Esophagus muscularis mucosa (tissue), 4 donors: Measurements from ENCODE around the gene VTN. TPM values are rescaled to one million over a fixed set of nuclear protein-coding genes. Genes with fewer than 3 reads are reported as not detected.

Source experiments
- DNase-seq: peaks from one replicate; pipeline ENCODE4 v3.0.0-alpha.2; 2017; ENCODE audit errors: extremely low spot score
- H3K27ac ChIP-seq, 4 donors: fragments of 200-600 bp; sonication (generic); replicated peaks in 1 of 4; 1 replicate in 3 of 4; 2 replicates in 1 of 4; pipeline ENCODE4 v1.5.1; 2016 to 2019; ENCODE audit warnings: mild to moderate bottlenecking in 1 of 4
- H3K27me3 ChIP-seq, 4 donors: fragments of 200-600 bp; sonication (generic); one replicate each; pipeline versions ENCODE4 v1.5.1 to v1.6.0; 2016 to 2019
- H3K36me3 ChIP-seq, 4 donors: fragments of 200-600 bp; sonication (generic); one replicate each; pipeline ENCODE4 v1.5.1; 2016 to 2019
- H3K4me1 ChIP-seq, 4 donors: fragments of 200-600 bp; sonication (generic); one replicate each; pipeline ENCODE4 v1.5.1; 2016 to 2019
- H3K4me3 ChIP-seq, 4 donors: fragments of 200-600 bp; sonication (generic); 1 replicate in 2 of 4; 2 replicates in 2 of 4; pipeline ENCODE4 v1.5.1; 2016 to 2019; ENCODE audit warnings: mild to moderate bottlenecking in 4 of 4, moderate library complexity in 1 of 4
- H3K9me3 ChIP-seq, 4 donors: fragments of 200-600 bp; sonication (generic); 1 replicate in 3 of 4; 2 replicates in 1 of 4; pipeline ENCODE4 v1.5.1; 2016 to 2019
- EP300 ChIP-seq: sonication (generic); formaldehyde crosslinking; IDR thresholded peaks from one replicate; pipeline ENCODE4 v1.6.1; 2017; ENCODE audit warnings: antibody characterized with exemption
- POLR2A ChIP-seq: fragments of 450-650 bp; IDR thresholded peaks from one replicate; pipeline ENCODE4 v1.6.1; 2017; ENCODE audit warnings: antibody characterized with exemption, moderate library complexity, mild to moderate bottlenecking, low read depth
- POLR2AphosphoS5 ChIP-seq, 2 donors: sonication (generic); formaldehyde crosslinking; IDR thresholded peaks; one replicate each; pipeline ENCODE4 v1.6.1; 2017; ENCODE audit warnings: antibody characterized with exemption in 2 of 2
- WGBS: methylation state at CpG from one replicate; pipeline ENCODE4 v1.1.5; 2018; 5-methylcytosine and 5-hydroxymethylcytosine counted together
- intact Hi-C: fragments of 100-400 bp; cut with DNase I; formaldehyde crosslinking; loops from one replicate; pipeline ENCODE4 v1.15.1; 2023
- total RNA-seq, 4 donors: library from RNA; depleted of rRNA; stranded (reverse); fragments of >200 nt; gene quantifications; one replicate each; pipeline versions ENCODE4 v1.1.0 to v1.2.1, GENCODE V29; 2016
- TF ChIP-seq, protein P1 (sequence below), 3 experiments: fragments of 200-600 bp in 2 of 3; fragments of 450-650 bp in 1 of 3; sonication (generic) in 2 of 3; IDR thresholded peaks; one replicate each; pipeline ENCODE4 v1.5.1; 2017 to 2019; ENCODE audit warnings: antibody characterized with exemption in 3 of 3, mild to moderate bottlenecking in 2 of 3, moderate library complexity in 1 of 3

Gene VTN
- total RNA-seq, 4 donors from 2014 or later: under 0.01 to 1.3 (median 0.58) TPM

DNA sequence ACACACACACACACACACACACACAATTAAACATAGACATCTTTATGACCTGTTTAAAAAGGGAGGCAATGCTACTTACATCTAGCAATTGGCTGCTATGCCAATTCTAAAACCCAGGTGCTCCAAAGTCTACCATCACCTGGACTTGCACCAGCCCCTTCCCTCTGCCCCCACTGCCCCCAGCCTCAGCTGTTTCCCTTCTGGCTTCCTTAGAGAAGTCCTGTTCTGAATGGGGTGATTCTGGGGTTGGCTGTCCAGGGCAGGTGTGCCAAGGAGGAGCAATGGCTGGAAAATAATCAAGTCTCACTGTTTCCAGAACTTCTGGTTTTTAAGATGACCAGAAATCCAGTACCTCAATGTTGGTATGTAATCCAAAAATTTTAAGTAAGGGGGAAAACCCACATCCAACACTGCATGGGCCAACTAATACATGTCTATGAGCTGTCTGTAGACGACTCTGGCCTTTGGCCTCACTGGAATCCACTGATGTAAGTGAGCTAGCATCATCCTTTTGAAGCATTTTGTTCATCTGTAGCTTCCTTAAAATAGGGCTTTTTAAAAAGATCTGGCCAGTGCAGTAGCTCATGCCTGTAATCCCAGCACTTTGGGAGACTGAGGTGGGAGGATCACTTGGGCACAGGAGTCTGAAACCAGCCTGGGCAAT lies 36.9 kb downstream of the VTN start:
- H3K9me3 ChIP-seq: no peaks in the 10 kb centered on the region
- H3K27me3 ChIP-seq: no peaks in the 10 kb centered on the region
- H3K4me1 ChIP-seq: peaks cover 36 to 45% (median 43%) of the 10 kb centered on the region in 4 donors
- peaks cover 28 to 40% (median 40%) of the 10 kb centered on the region in 4 donors for H3K36me3 ChIP-seq
- DNase-seq: no peak
- 73% methylated on average over 1 of the region's 1 CpG for WGBS
- no peak for TF ChIP-seq EP300
- TF ChIP-seq, protein P1, sequence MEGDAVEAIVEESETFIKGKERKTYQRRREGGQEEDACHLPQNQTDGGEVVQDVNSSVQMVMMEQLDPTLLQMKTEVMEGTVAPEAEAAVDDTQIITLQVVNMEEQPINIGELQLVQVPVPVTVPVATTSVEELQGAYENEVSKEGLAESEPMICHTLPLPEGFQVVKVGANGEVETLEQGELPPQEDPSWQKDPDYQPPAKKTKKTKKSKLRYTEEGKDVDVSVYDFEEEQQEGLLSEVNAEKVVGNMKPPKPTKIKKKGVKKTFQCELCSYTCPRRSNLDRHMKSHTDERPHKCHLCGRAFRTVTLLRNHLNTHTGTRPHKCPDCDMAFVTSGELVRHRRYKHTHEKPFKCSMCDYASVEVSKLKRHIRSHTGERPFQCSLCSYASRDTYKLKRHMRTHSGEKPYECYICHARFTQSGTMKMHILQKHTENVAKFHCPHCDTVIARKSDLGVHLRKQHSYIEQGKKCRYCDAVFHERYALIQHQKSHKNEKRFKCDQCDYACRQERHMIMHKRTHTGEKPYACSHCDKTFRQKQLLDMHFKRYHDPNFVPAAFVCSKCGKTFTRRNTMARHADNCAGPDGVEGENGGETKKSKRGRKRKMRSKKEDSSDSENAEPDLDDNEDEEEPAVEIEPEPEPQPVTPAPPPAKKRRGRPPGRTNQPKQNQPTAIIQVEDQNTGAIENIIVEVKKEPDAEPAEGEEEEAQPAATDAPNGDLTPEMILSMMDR (IDR thresholded peaks at IDR 0.05): no peak
- no peak for TF ChIP-seq POLR2AphosphoS5 (IDR thresholded peaks at IDR 0.05)
- TF ChIP-seq POLR2A: no peak
- intact Hi-C loops: loop anchor here (10.0 kb wide), 1 partner anchor 288 kb away; the partner anchor contains the start of gene NLK
- no peak overlapping the region for H3K4me3 ChIP-seq
- H3K27ac ChIP-seq: no peak overlapping the region

DNA sequence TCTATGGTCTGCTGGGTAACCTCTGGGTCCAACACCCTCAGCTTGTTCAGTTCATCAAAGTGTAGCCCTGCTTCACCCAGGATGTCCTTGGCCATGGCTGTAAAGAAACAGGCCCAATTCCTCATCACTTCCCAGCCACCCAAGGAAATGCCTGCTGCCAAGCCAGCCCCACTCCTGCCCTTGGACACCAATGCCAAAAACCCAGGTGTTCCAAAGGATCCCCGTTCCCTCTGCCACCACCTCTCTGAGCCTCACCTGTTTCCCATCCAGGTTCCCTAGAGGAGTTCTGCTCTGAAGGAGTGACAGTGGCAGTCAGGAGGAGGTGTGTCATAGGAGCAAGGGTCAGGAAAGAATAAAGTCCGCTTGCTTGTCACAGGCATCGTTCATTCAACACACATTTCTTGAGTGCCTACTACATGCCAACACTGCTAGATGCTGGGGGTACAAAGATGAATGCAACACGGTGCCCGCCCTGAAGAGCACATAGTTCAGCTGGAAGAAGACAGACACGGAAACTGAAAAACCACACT lies 38.2 kb downstream of the VTN start:
- Histone ChIP-seq H3K36me3 (peaks cover 32 to 53% (median 51%) of the 10 kb centered on the region in 4 donors), H3K4me1 (peaks cover 23 to 32% (median 30%) of the 10 kb centered on the region in 4 donors), H3K27me3 (no peaks in the 10 kb centered on the region), H3K9me3 (no peaks in the 10 kb centered on the region), H3K4me3 (no peak overlapping the region), H3K27ac (no peak overlapping the region)
- WGBS: 95% methylated on average over 6 of the region's 6 CpGs
- intact Hi-C loops: loop anchor here (10.0 kb wide), 1 partner anchor 287 kb away; the partner anchor contains the start of gene NLK
- DNase-seq: no peak
- no peak for TF ChIP-seq POLR2A
- no peak for TF ChIP-seq POLR2AphosphoS5 (IDR thresholded peaks at IDR 0.05)
- TF ChIP-seq, protein P1 (IDR thresholded peaks at IDR 0.05): no peak
- no peak for TF ChIP-seq EP300

DNA sequence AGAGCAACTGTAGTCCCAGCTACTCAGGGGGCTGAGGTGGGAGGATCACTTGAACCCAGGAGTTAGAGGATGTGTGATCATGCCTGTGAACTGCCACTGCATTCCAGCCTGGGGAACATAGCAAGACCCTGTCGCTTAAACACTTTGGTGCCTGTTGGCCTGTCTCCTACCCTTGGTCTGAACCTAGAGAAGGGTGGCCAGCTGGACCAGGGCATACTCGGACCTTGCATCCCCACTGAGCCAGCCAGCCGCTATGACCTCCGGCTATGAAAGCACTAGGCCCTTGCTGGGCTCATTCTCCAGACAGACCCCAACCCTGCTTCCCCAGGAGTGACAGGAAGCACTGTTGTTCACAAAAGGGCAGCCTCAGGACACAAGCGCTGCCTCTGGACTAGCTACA lies 39.4 kb downstream of the VTN start:
- no peaks in the 10 kb centered on the region for H3K27me3 ChIP-seq
- DNase-seq: no peak
- no peak overlapping the region for H3K27ac ChIP-seq
- no peaks in the 10 kb centered on the region for H3K9me3 ChIP-seq
- intact Hi-C loops: loop anchor here (10.0 kb wide), 1 partner anchor 286 kb away; the partner anchor contains the start of gene NLK
- WGBS: 84% methylated on average over 4 of the region's 5 CpGs
- TF ChIP-seq POLR2A (no peak), EP300 (no peak), POLR2AphosphoS5 (IDR thresholded peaks at IDR 0.05) (no peak)
- TF ChIP-seq, protein P1 (IDR thresholded peaks at IDR 0.05): no peak
- peaks cover 16 to 24% (median 19%) of the 10 kb centered on the region in 4 donors for H3K4me1 ChIP-seq
- peaks cover 32 to 64% (median 51%) of the 10 kb centered on the region in 4 donors for H3K36me3 ChIP-seq
- H3K4me3 ChIP-seq: no peak overlapping the region

DNA sequence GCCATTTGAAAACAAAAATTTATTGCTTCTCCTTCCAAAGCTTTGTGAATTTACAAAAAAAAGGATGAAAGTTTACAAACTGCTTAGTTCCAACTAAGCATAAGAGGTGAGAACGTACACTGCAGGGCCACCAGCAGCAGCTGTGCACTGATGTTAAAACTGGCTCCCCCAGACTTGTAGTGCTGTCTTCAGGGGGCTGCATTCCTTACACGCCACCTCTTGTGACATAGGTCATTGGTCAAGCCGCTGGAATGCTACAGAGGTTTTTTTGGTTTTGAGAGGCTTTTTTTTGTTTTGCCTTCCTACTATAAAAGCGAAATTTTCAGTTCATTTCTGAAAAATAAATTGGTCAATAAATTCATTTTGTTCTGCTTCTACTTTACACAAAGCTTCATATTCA lies 41.8 kb downstream of the VTN start:
- no peak overlapping the region for H3K4me3 ChIP-seq
- H3K4me1 ChIP-seq: peaks cover under 1 to 8% (median 4%) of the 10 kb centered on the region in 4 donors
- no peaks in the 10 kb centered on the region for H3K9me3 ChIP-seq
- no peaks in the 10 kb centered on the region for H3K27me3 ChIP-seq
- WGBS: 74% methylated on average over 4 of the region's 4 CpGs
- no peak overlapping the region for H3K27ac ChIP-seq
- no peak for DNase-seq
- intact Hi-C loops: no loop called here
- H3K36me3 ChIP-seq: peaks cover 32 to 64% (median 51%) of the 10 kb centered on the region in 4 donors
- no peak for TF ChIP-seq EP300
- TF ChIP-seq POLR2AphosphoS5 (IDR thresholded peaks at IDR 0.05): no peak
- TF ChIP-seq POLR2A: no peak
- TF ChIP-seq, protein P1 (IDR thresholded peaks at IDR 0.05): no peak
